Hepatocyte (in vitro differentiated cells): ENCODE results near the gene EPB41L1. TPM values are rescaled to one million over a fixed set of nuclear protein-coding genes. Genes with fewer than 3 reads are reported as not detected.

ENCODE experiments used
- DNase-seq: peaks from one replicate; pipeline ENCODE4 v3.0.0-alpha.2; 2016; ENCODE audit warnings: low spot score
- H2AFZ ChIP-seq: fragments of 200-600 bp; sonication (generic); 2 replicates; pipeline ENCODE4 v1.6.0; 2016; ENCODE audit warnings: antibody characterized with exemption, mild to moderate bottlenecking
- H3K27ac ChIP-seq: fragments of 200-600 bp; sonication (generic); 2 replicates; pipeline ENCODE4 v1.5.1; 2016; ENCODE audit warnings: mild to moderate bottlenecking
- H3K27me3 ChIP-seq: fragments of 200-600 bp; sonication (generic); 2 replicates; pipeline ENCODE4 v1.6.1; 2016
- H3K36me3 ChIP-seq: fragments of 200-600 bp; sonication (generic); replicated peaks from 2 replicates; pipeline ENCODE4 v1.5.1; 2016; ENCODE audit warnings: low read depth; ENCODE audit not compliant: insufficient read depth
- H3K4me1 ChIP-seq: fragments of 200-600 bp; sonication (generic); 2 replicates; pipeline ENCODE4 v1.5.1; 2016; ENCODE audit warnings: mild to moderate bottlenecking, moderate library complexity; ENCODE audit not compliant: insufficient read depth
- H3K4me2 ChIP-seq: fragments of 200-600 bp; sonication (generic); 2 replicates; pipeline ENCODE4 v1.6.0; 2016
- H3K4me3 ChIP-seq: fragments of 200-600 bp; sonication (generic); 2 replicates; pipeline ENCODE4 v1.5.1; 2016; ENCODE audit warnings: mild to moderate bottlenecking
- H3K79me2 ChIP-seq: fragments of 200-600 bp; sonication (generic); 2 replicates; pipeline ENCODE4 v1.6.0; 2017; ENCODE audit warnings: mild to moderate bottlenecking
- H3K9me2 ChIP-seq: fragments of 200-600 bp; sonication (generic); replicated peaks from 2 replicates; pipeline ENCODE4 v1.6.0; 2017; ENCODE audit warnings: mild to moderate bottlenecking; ENCODE audit not compliant: insufficient read depth
- H3K9me3 ChIP-seq: fragments of 200-600 bp; sonication (generic); 2 replicates; pipeline ENCODE4 v1.5.1; 2016; ENCODE audit warnings: low read depth, mild to moderate bottlenecking
- H4K20me1 ChIP-seq: fragments of 200-600 bp; sonication (generic); 2 replicates; pipeline ENCODE4 v1.6.0; 2016; ENCODE audit warnings: mild to moderate bottlenecking; ENCODE audit not compliant: insufficient read depth, poor library complexity, severe bottlenecking
- CTCF ChIP-seq: fragments of 200-600 bp; sonication (generic); IDR thresholded peaks from 2 replicates; pipeline ENCODE4 v1.5.1; 2016; ENCODE audit warnings: antibody characterized with exemption, mild to moderate bottlenecking; ENCODE audit not compliant: poor library complexity
- EZH2 ChIP-seq: fragments of 200-600 bp; sonication (generic); IDR thresholded peaks from 2 replicates; pipeline ENCODE4 v1.6.1; 2016; ENCODE audit warnings: antibody characterized with exemption, mild to moderate bottlenecking, borderline replicate concordance
- EZH2phosphoT487 ChIP-seq: fragments of 200-600 bp; sonication (generic); IDR thresholded peaks from one replicate; pipeline ENCODE4 v1.6.1; 2018; ENCODE audit warnings: antibody characterized with exemption, mild to moderate bottlenecking, low read depth, moderate library complexity; ENCODE audit not compliant: unreplicated experiment, severe bottlenecking
- WGBS: methylation state at CpG from one replicate; pipeline ENCODE4 v1.1.6; 2016; ENCODE audit warnings: low lambda C conversion rate; ENCODE audit errors: missing lambda C conversion rate; 5-methylcytosine and 5-hydroxymethylcytosine counted together
- polyA plus RNA-seq: library from polyadenylated mRNA; unstranded; fragments of >200 nt; fragmentation: Nextera tagmentation; extraction: Ambion mirVana; gene quantifications from 2 replicates; pipeline ENCODE4 v1.2.1, GENCODE V29; 2016
- total RNA-seq: library from RNA; depleted of rRNA; stranded (reverse); fragments of >200 nt; gene quantifications from 2 replicates; pipeline ENCODE4 v1.2.3, GENCODE V29; 2014

Gene EPB41L1
- total and polyA plus RNA-seq, 2 experiments from 2014 or later: 25.2 to 36.4 TPM

- no peak overlapping the region for H3K4me3 ChIP-seq
- no peaks in the 10 kb centered on the region for H3K9me2 ChIP-seq
- H4K20me1 ChIP-seq: no peaks in the 10 kb centered on the region
- H3K4me1 ChIP-seq: peaks cover 16% of the 10 kb centered on the region
- peaks cover 6% of the 10 kb centered on the region for H3K79me2 ChIP-seq
- H3K36me3 ChIP-seq: no peaks in the 10 kb centered on the region
- WGBS: 73% methylated on average over 2 of the region's 2 CpGs
- TF ChIP-seq EZH2 (no peak), CTCF (no peak), EZH2phosphoT487 (no peak)
- no peak overlapping the region for H2AFZ ChIP-seq
- H3K4me2 ChIP-seq: no peak overlapping the region
- H3K9me3 ChIP-seq: no peaks in the 10 kb centered on the region
- no peaks in the 10 kb centered on the region for H3K27me3 ChIP-seq
- no peak for DNase-seq
- H3K27ac ChIP-seq: no peak overlapping the region
These were observed 36.2 kb upstream of the EPB41L1 start for GRCh38 chr20:36118371-36118770.

- Histone ChIP-seq H3K36me3 (no peaks in the 10 kb centered on the region), H3K27me3 (no peaks in the 10 kb centered on the region), H4K20me1 (no peaks in the 10 kb centered on the region), H3K4me1 (peaks cover 16% of the 10 kb centered on the region), H3K27ac (no peak overlapping the region), H3K79me2 (peaks cover 6% of the 10 kb centered on the region), H3K4me2 (no peak overlapping the region), H3K9me3 (no peaks in the 10 kb centered on the region), H2AFZ (no peak overlapping the region), H3K9me2 (no peaks in the 10 kb centered on the region), H3K4me3 (no peak overlapping the region)
- DNase-seq: no peak
- no peak for TF ChIP-seq CTCF
- TF ChIP-seq EZH2phosphoT487: no peak
- no peak for TF ChIP-seq EZH2
- WGBS: 88% methylated on average over 5 of the region's 6 CpGs
These were observed 35.0 kb upstream of the EPB41L1 start for GRCh38 chr20:36119537-36119936.

GRCh38 chr20:36120241-36120640 is 34.3 kb upstream of the EPB41L1 start:
- Histone ChIP-seq H3K36me3 (no peaks in the 10 kb centered on the region), H2AFZ (no peak overlapping the region), H3K9me2 (no peaks in the 10 kb centered on the region), H3K4me3 (no peak overlapping the region), H3K27ac (no peak overlapping the region), H3K4me2 (no peak overlapping the region), H3K4me1 (peaks cover 16% of the 10 kb centered on the region), H3K27me3 (no peaks in the 10 kb centered on the region), H4K20me1 (no peaks in the 10 kb centered on the region), H3K9me3 (no peaks in the 10 kb centered on the region), H3K79me2 (peaks cover 6% of the 10 kb centered on the region)
- TF ChIP-seq EZH2phosphoT487 (no peak), CTCF (no peak), EZH2 (no peak)
- 86% methylated on average over 6 of the region's 6 CpGs for WGBS
- DNase-seq: no peak

GRCh38 chr20:36120991-36121390 is 33.5 kb upstream of the EPB41L1 start:
- Histone ChIP-seq H3K27ac (no peak overlapping the region), H3K27me3 (no peaks in the 10 kb centered on the region), H3K4me3 (no peak overlapping the region), H3K4me1 (peaks cover 16% of the 10 kb centered on the region), H2AFZ (no peak overlapping the region), H3K4me2 (no peak overlapping the region), H4K20me1 (no peaks in the 10 kb centered on the region), H3K36me3 (no peaks in the 10 kb centered on the region), H3K9me3 (no peaks in the 10 kb centered on the region), H3K9me2 (no peaks in the 10 kb centered on the region), H3K79me2 (peaks cover 6% of the 10 kb centered on the region)
- no peak for TF ChIP-seq EZH2
- WGBS: 96% methylated on average over 7 of the region's 7 CpGs
- DNase-seq: no peak
